Smooth muscle cell (in vitro differentiated cells): ENCODE data around the gene DUSP11. TPM values are rescaled to one million over a fixed set of nuclear protein-coding genes. Genes with fewer than 3 reads are reported as not detected.
"Not testable (repeated sequence)": the region's sequence is repeated elsewhere in the genome, so short reads cannot be mapped to it uniquely, and the experiment has no call there.

Source experiments
- DNase-seq: peaks from one replicate; lab custom pipeline; 2025; ENCODE audit not compliant: unreplicated experiment; lab: John Stamatoyannopoulos, UW
- H2AFZ ChIP-seq: fragments of 200-600 bp; sonication (generic); 2 replicates; pipeline ENCODE4 v1.6.0; 2016; ENCODE audit warnings: antibody characterized with exemption, low read depth, mild to moderate bottlenecking
- H3F3A ChIP-seq: fragments of 200-600 bp; sonication (generic); 2 replicates; pipeline ENCODE4 v1.6.0; 2017; ENCODE audit warnings: antibody characterized with exemption, low read depth
- H3K27ac ChIP-seq: fragments of 200-600 bp; sonication (generic); 2 replicates; pipeline ENCODE4 v1.5.1; 2016; ENCODE audit warnings: low read depth, mild to moderate bottlenecking
- H3K27me3 ChIP-seq: fragments of 200-600 bp; sonication (generic); 2 replicates; pipeline ENCODE4 v1.6.1; 2016; ENCODE audit warnings: low read depth, mild to moderate bottlenecking
- H3K36me3 ChIP-seq: fragments of 200-600 bp; sonication (generic); 2 replicates; pipeline ENCODE4 v1.5.1; 2016; ENCODE audit warnings: low read depth
- H3K4me1 ChIP-seq: fragments of 200-600 bp; sonication (generic); 2 replicates; pipeline ENCODE4 v1.5.1; 2016; ENCODE audit warnings: low read depth
- H3K4me2 ChIP-seq: fragments of 200-600 bp; sonication (generic); 2 replicates; pipeline ENCODE4 v1.6.0; 2016; ENCODE audit warnings: mild to moderate bottlenecking
- H3K4me3 ChIP-seq: fragments of 200-600 bp; sonication (generic); 2 replicates; pipeline ENCODE4 v1.5.1; 2016; ENCODE audit warnings: mild to moderate bottlenecking
- H3K79me2 ChIP-seq: fragments of 200-600 bp; sonication (generic); 2 replicates; pipeline ENCODE4 v1.6.0; 2016; ENCODE audit warnings: low read depth, mild to moderate bottlenecking
- H3K9ac ChIP-seq: fragments of 200-600 bp; sonication (generic); 2 replicates; pipeline ENCODE4 v1.6.0; 2016; ENCODE audit warnings: low read depth
- H3K9me3 ChIP-seq: fragments of 200-600 bp; sonication (generic); replicated peaks from 2 replicates; pipeline ENCODE4 v1.5.1; 2016; ENCODE audit warnings: low read depth
- H4K20me1 ChIP-seq: fragments of 200-600 bp; sonication (generic); 2 replicates; pipeline ENCODE4 v1.6.0; 2016; ENCODE audit warnings: low read depth
- WGBS: methylation state at CpG from one replicate; pipeline ENCODE4 v1.1.7; 2016; ENCODE audit warnings: low lambda C conversion rate; 5-methylcytosine and 5-hydroxymethylcytosine counted together
- polyA plus RNA-seq: library from polyadenylated mRNA; unstranded; fragments of >200 nt; fragmentation: Nextera tagmentation; extraction: Ambion mirVana; gene quantifications from 2 replicates; pipeline ENCODE4 v1.2.1, GENCODE V29; 2016
- total RNA-seq: library from RNA; depleted of rRNA; stranded (reverse); fragments of >200 nt; gene quantifications from 2 replicates; pipeline ENCODE4 v1.2.3, GENCODE V29; 2014
- TF ChIP-seq, protein P1 (sequence below): fragments of 200-600 bp; sonication (generic); IDR thresholded peaks from 2 replicates; pipeline ENCODE4 v1.5.1; 2017; ENCODE audit warnings: borderline replicate concordance, mild to moderate bottlenecking, antibody characterized with exemption; ENCODE audit not compliant: insufficient read depth, poor library complexity, severe bottlenecking

The DUSP11 gene
- total and polyA plus RNA-seq, 2 experiments from 2014 or later, result 43.7 to 70.3 TPM

DNA sequence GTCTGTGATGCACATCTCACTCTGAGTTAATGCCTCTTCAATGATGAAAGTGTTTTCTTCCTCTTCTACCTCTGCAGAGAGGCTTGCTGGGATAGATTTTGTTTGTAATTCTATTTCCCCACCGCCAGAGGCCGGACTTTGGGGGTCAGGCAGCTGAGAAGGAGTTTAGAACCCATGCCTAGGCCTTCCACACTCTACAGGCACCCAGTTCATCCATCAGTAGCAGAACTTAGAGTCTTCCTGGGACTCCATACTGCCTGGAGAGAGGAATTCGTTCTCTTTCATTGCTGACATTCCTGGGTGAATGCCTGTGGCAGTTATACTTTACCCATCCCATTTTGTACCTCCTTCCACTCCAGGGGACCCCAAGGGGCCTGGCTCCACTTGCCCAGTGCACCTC lies 51.9 kb downstream of the DUSP11 start:
- no peak for DNase-seq
- H3K79me2 ChIP-seq, result no peaks in the 10 kb centered on the region
- TF ChIP-seq, protein P1, sequence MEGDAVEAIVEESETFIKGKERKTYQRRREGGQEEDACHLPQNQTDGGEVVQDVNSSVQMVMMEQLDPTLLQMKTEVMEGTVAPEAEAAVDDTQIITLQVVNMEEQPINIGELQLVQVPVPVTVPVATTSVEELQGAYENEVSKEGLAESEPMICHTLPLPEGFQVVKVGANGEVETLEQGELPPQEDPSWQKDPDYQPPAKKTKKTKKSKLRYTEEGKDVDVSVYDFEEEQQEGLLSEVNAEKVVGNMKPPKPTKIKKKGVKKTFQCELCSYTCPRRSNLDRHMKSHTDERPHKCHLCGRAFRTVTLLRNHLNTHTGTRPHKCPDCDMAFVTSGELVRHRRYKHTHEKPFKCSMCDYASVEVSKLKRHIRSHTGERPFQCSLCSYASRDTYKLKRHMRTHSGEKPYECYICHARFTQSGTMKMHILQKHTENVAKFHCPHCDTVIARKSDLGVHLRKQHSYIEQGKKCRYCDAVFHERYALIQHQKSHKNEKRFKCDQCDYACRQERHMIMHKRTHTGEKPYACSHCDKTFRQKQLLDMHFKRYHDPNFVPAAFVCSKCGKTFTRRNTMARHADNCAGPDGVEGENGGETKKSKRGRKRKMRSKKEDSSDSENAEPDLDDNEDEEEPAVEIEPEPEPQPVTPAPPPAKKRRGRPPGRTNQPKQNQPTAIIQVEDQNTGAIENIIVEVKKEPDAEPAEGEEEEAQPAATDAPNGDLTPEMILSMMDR, result no peak

DNA sequence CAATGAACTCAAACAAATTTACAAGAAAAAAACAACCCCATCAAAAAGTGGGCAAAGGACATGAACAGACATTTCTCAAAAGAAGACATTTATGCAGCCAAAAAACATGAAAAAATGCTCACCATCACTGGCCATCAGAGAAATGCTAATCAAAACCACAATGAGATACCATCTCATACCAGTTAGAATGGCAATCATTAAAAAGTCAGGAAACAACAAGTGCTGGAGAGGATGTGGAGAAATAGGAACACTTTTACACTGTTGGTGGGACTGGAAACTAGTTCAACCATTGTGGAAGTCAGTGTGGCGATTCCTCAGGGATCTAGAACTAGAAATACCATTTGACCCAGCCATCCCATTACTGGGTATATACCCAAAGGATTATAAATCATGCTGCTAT lies 53.2 kb downstream of the DUSP11 start:
- H3K27ac ChIP-seq, H3K4me3 ChIP-seq, H2AFZ ChIP-seq, H3K4me2 ChIP-seq, H3F3A ChIP-seq, H3K9me3 ChIP-seq, H4K20me1 ChIP-seq, DNase-seq, H3K79me2 ChIP-seq, H3K36me3 ChIP-seq, H3K27me3 ChIP-seq, H3K9ac ChIP-seq, H3K4me1 ChIP-seq: not testable (repeated sequence)
- WGBS, result no CpG with 5 or more reads among the region's 1 CpG

More for the DNA sequence above, 51.9 kb downstream of the DUSP11 start:
- H3K9me3 ChIP-seq, result no peaks in the 10 kb centered on the region
- no peaks in the 10 kb centered on the region for H3F3A ChIP-seq
- no peak overlapping the region for H3K4me3 ChIP-seq
- 72% methylated on average over 3 of the region's 3 CpGs for WGBS
- no peaks in the 10 kb centered on the region for H4K20me1 ChIP-seq
- no peaks in the 10 kb centered on the region for H3K27me3 ChIP-seq
- H3K4me1 ChIP-seq, result no peaks in the 10 kb centered on the region
- no peak overlapping the region for H3K4me2 ChIP-seq
- no peak overlapping the region for H2AFZ ChIP-seq
- H3K9ac ChIP-seq, result no peak overlapping the region
- no peak overlapping the region for H3K27ac ChIP-seq
- peaks cover 6% of the 10 kb centered on the region for H3K36me3 ChIP-seq

DNA sequence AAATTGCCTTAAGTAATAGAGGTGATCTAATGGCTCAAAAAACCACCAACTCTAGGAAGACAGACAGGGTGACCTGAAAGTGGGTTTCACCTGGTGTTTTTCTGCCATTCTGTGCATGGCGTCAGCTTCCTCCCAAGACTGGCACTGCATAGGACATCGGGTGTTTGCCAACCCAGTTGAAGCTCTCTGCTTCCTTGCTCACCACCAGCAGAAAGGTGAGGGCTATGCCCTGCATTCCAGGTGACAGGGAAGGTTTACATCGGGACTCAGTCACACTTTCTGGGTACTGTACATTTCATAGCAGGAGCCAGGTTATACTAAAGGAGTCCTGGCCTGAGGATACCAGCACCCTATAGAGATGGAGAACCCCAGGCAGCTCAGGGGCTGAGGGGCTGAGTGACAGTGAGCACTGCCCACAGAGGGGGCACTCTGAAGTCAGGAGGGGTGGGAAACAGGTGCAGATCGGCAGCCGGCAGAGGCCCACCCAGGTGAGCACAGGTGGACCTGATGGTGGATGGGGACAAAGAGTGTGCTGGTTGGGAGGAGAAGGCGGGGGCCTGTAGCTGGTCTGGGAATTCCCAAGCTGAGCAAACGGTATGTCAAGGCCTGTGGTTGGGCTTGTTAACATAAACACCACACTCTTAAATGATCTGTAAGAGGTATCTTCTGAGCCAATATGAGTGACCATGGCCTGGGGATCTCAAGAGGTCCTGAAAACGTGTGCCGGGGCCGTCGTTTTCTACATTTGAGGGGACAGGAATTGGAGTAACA lies 60.9 kb downstream of the DUSP11 start:
- H3K4me3 ChIP-seq, result no peak overlapping the region
- no peak for DNase-seq
- no peaks in the 10 kb centered on the region for H3K79me2 ChIP-seq
- no peaks in the 10 kb centered on the region for H3K4me1 ChIP-seq
- no peaks in the 10 kb centered on the region for H3K27me3 ChIP-seq
- WGBS, result 82% methylated on average over 11 of the region's 11 CpGs
- TF ChIP-seq, protein P1, result no peak
- no peak overlapping the region for H3K9ac ChIP-seq
- no peaks in the 10 kb centered on the region for H3F3A ChIP-seq
- H4K20me1 ChIP-seq, result no peaks in the 10 kb centered on the region
- H2AFZ ChIP-seq, result no peak overlapping the region
- H3K4me2 ChIP-seq, result no peak overlapping the region
- no peak overlapping the region for H3K27ac ChIP-seq
- no peaks in the 10 kb centered on the region for H3K36me3 ChIP-seq
- no peaks in the 10 kb centered on the region for H3K9me3 ChIP-seq

DNA sequence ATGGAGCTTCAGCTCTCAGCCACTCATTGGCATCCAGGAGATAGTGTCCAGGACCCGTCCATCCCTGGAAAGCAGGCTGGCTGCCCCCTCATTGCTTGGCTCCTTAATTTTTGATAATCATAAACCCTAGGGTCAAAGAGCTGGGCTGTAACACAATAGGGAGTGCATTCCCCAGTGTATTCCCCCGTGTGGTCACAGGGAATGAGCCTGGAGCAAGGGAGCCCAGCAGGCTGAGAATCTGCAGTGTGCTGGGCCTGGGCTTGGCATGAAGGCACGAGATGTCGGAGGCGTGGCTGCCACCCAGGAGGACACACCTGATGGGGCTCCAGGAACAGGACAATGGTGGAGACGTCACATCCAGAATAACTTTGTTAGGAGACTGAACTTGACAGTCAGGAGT lies 61.5 kb downstream of the DUSP11 start:
- H2AFZ ChIP-seq, result no peak overlapping the region
- no peak overlapping the region for H3K27ac ChIP-seq
- no peaks in the 10 kb centered on the region for H3F3A ChIP-seq
- H3K27me3 ChIP-seq, result no peaks in the 10 kb centered on the region
- H3K79me2 ChIP-seq, result no peaks in the 10 kb centered on the region
- no peaks in the 10 kb centered on the region for H3K36me3 ChIP-seq
- 80% methylated on average over 6 of the region's 6 CpGs for WGBS
- no peak overlapping the region for H3K4me2 ChIP-seq
- H4K20me1 ChIP-seq, result no peaks in the 10 kb centered on the region
- no peak overlapping the region for H3K4me3 ChIP-seq
- H3K4me1 ChIP-seq, result no peaks in the 10 kb centered on the region
- no peak for DNase-seq
- no peaks in the 10 kb centered on the region for H3K9me3 ChIP-seq
- TF ChIP-seq, protein P1, result no peak
- no peak overlapping the region for H3K9ac ChIP-seq

DNA sequence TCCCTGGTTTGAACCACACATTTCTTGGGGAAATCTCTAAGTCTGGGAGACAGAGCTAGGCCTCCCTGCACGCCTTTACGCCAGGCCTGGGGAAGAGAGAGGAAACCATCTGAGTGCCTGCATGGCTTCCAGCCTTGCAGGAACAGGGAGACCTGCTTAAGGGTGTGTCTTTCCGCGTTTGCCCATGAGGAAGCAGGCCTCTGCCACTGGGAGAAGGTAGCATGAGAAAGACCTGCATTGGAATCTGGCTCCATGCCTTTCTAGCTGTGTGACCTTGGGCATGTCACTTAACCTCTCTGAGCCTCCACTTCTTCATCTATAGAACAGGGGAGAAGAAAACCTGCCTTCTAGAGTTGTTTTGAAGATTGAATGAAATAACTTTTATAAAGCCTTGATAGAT lies 62.2 kb downstream of the DUSP11 start:
- not testable (repeated sequence) for H3F3A ChIP-seq, H3K27ac ChIP-seq, H4K20me1 ChIP-seq, H2AFZ ChIP-seq, H3K4me3 ChIP-seq, H3K4me2 ChIP-seq, H3K9me3 ChIP-seq, DNase-seq, H3K79me2 ChIP-seq, H3K36me3 ChIP-seq, H3K4me1 ChIP-seq, H3K9ac ChIP-seq, H3K27me3 ChIP-seq
- WGBS, result 87% methylated on average over 4 of the region's 4 CpGs
